Esophagus squamous epithelium (tissue), 4 donors: ENCODE results near the gene CTH.

Experiments used
- POLR2A ChIP-seq, 4 donors: fragments of 450-650 bp; IDR thresholded peaks; one replicate each; pipeline ENCODE4 v1.6.1; 2017; ENCODE audit warnings: antibody characterized with exemption in 4 of 4, mild to moderate bottlenecking in 4 of 4, moderate library complexity in 3 of 4
- TF ChIP-seq, protein P1 (sequence below), 6 experiments: fragments of 450-650 bp in 4 of 6; fragments of 200-600 bp in 2 of 6; sonication (generic) in 2 of 6; IDR thresholded peaks; one replicate each; pipeline ENCODE4 v1.5.1; 2016 to 2019; ENCODE audit warnings: antibody characterized with exemption in 6 of 6, mild to moderate bottlenecking in 4 of 6, moderate library complexity in 4 of 6

GRCh38 chr1:70415882-70416281, 4.8 kb downstream of the CTH start:
- TF ChIP-seq, protein P1, sequence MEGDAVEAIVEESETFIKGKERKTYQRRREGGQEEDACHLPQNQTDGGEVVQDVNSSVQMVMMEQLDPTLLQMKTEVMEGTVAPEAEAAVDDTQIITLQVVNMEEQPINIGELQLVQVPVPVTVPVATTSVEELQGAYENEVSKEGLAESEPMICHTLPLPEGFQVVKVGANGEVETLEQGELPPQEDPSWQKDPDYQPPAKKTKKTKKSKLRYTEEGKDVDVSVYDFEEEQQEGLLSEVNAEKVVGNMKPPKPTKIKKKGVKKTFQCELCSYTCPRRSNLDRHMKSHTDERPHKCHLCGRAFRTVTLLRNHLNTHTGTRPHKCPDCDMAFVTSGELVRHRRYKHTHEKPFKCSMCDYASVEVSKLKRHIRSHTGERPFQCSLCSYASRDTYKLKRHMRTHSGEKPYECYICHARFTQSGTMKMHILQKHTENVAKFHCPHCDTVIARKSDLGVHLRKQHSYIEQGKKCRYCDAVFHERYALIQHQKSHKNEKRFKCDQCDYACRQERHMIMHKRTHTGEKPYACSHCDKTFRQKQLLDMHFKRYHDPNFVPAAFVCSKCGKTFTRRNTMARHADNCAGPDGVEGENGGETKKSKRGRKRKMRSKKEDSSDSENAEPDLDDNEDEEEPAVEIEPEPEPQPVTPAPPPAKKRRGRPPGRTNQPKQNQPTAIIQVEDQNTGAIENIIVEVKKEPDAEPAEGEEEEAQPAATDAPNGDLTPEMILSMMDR (IDR thresholded peaks at IDR 0.05), result no peak
- no peak for TF ChIP-seq POLR2A (IDR thresholded peaks at IDR 0.05)
